Hepatocyte (in vitro differentiated cells): Measurements from ENCODE around the gene AP4S1.

Experiments
- CTCF ChIP-seq: fragments of 200-600 bp; sonication (generic); IDR thresholded peaks from 2 replicates; pipeline ENCODE4 v1.5.1; 2016; ENCODE audit warnings: antibody characterized with exemption, mild to moderate bottlenecking; ENCODE audit not compliant: poor library complexity
- EZH2 ChIP-seq: fragments of 200-600 bp; sonication (generic); IDR thresholded peaks from 2 replicates; pipeline ENCODE4 v1.6.1; 2016; ENCODE audit warnings: antibody characterized with exemption, mild to moderate bottlenecking, borderline replicate concordance

DNA sequence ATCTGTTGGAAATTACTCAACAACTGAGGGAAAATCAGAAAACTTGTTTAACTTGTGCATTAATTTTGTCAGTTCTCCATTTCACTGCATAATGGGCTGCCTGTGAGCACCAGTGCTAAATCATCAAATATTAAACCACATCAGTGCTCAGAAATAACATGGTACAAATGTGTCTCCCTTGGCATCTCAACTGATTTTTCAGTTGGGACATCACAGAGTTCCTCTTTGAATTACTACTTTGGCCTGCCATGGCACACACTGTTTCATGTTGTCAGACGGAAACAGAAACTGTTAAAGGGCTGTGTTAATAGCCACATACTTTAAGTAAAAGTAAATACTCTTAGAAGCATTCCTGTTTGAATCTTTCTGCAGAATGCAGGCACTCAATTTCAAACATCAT lies 42.8 kb downstream of the AP4S1 start:
- TF ChIP-seq CTCF (no peak), EZH2 (no peak)
